HFF-Myc (cell line): ENCODE results near the gene ASPRV1.

ENCODE experiments used
- DNase-seq: peaks from one replicate; pipeline ENCODE4 v3.0.0-alpha.2; 2011; ENCODE audit warnings: low read depth; ENCODE audit errors: extremely low read depth
- H3K4me3 ChIP-seq: replicated peaks from 2 replicates; pipeline ENCODE4 v1.5.1; 2011; ENCODE audit warnings: low read depth, mild to moderate bottlenecking, control low read depth, low read length
- TF ChIP-seq, protein P1 (sequence below): IDR thresholded peaks from 2 replicates; pipeline ENCODE4 v1.5.1; 2012; ENCODE audit warnings: mild to moderate bottlenecking, low read depth, low read length, control low read depth; ENCODE audit errors: missing control alignments

ASPRV1 gene

DNA sequence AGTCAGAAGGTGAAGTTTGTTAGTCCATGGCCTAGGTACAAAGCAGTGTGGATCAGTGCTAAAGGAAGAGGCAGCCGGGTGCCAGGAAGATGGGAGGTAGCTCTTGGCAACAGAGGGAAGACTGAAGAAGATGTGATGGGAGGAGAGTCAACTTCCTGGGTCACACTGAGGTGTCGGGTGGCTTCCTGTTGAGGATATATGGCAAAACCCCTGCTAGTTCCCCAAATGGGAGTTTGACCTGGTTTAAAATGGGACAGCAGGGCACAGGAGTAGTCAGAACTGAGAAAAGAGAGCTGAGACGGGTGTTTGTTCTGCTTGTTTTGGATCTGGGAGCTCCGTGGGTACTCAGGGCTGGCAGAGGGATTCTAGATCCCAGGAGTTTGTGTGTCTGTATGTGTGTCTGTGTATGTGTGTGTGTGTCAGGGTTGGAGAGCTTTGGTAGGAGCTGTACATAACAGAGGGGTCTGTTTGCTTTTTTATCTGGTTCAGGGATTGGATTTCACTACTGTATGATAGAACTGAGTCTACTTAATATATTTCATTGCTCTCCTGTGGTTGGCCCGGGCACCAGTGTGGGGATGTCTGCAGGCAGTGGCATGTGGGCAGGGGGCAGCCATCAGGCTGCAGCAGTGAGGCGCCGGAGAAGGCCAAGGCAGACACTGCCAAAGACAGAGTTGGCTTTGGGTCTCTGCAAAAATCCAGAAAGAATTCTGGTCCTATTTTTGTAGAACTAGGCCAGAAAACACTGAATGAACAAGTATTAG is 29.4 kb downstream of the ASPRV1 start:
- DNase-seq = no peak
- no peak overlapping the region for H3K4me3 ChIP-seq
- TF ChIP-seq, protein P1, sequence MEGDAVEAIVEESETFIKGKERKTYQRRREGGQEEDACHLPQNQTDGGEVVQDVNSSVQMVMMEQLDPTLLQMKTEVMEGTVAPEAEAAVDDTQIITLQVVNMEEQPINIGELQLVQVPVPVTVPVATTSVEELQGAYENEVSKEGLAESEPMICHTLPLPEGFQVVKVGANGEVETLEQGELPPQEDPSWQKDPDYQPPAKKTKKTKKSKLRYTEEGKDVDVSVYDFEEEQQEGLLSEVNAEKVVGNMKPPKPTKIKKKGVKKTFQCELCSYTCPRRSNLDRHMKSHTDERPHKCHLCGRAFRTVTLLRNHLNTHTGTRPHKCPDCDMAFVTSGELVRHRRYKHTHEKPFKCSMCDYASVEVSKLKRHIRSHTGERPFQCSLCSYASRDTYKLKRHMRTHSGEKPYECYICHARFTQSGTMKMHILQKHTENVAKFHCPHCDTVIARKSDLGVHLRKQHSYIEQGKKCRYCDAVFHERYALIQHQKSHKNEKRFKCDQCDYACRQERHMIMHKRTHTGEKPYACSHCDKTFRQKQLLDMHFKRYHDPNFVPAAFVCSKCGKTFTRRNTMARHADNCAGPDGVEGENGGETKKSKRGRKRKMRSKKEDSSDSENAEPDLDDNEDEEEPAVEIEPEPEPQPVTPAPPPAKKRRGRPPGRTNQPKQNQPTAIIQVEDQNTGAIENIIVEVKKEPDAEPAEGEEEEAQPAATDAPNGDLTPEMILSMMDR = no peak

DNA sequence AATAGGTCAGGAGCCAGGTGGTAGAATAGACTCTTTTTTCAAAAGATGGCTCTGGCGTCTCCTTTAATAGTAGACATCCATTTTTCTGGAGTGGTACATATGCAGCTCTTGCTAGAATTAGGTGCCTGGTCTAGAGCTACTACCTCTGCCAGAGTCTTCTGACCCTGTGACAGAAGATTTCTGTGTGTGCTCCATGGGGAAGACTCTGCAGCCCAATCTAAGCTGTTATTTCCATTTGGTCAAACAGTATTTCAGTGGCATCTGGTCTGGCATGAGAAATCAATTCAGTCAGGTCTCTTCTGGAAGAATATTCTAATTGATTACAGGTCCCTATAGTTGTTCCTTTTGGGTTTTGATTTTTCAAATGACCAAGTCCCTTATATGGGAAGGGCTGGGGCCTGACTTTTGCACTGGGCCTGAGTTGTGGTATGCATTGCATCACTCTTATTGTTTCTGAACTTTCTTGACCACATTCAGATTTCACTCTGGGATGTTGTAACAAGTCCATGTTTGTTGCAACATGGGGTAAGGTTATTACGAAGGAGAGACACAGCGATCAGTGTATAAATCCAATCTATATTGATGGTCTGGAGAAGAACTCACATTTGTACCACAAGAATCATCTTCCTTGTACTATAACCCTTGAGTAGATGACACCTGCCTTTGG is 34.4 kb downstream of the ASPRV1 start:
- TF ChIP-seq, protein P1 = no peak
- H3K4me3 ChIP-seq = no peak overlapping the region

DNA sequence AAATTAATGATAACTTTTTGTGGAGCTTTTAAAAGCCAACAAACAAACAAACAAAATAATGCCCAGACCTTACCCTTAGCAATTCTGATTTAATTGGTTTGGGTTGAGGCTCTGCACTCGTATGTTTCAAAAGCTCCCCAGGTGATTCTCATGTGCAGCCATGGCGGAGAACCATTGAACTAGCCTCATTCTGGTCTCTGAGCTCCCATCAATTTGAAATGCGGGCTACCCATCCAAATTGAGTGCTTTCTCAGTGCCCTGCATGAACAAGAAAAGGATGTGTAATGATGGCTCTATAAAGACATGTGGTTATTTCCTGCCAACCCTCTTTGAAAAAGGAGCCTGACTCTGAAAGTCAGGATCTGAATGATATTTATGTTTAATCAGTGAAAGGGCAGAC is 38.3 kb downstream of the ASPRV1 start:
- TF ChIP-seq, protein P1 = no peak
- DNase-seq = no peak
- H3K4me3 ChIP-seq = no peak overlapping the region

More for the DNA sequence above, 34.4 kb downstream of the ASPRV1 start:
- DNase-seq = no peak

DNA sequence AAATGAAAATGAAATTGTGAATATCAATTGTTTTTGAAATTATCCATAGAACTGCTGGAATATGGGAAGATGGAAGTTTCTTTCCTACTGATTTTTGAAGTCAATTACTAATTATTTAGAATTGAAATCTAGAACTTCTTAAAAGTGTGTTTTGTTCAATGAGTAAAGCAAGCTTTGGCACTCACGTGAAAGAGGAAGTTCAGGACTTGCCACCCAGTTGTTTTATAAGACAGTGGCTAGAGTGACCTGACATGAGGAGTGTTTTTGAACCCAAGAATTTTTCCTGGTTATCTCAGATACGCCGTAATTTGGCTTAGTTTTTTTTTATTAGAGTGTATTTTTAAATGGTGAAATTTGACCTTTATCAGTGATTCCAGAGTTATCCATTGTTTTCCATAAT is 43.0 kb downstream of the ASPRV1 start:
- TF ChIP-seq, protein P1 = no peak
- DNase-seq = no peak
- H3K4me3 ChIP-seq = no peak overlapping the region

DNA sequence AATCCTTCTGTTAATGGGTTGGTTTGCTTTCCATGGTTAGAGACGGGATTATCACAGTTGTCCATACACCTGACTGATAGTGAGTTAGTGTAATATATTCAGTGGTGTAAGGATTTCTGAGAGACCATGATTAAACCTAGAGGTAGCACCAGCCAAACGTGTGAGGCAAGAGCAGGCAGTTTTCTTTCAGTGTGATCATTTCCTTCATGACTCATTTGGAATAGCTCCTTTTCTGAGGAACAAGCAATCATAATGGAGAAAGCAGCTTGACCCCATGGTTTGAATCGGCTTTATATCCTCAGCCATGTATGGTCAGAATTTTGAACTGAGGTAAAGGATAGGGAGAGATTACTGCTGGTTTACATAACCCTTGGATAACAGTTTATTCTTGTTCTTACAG is 43.6 kb downstream of the ASPRV1 start:
- no peak for DNase-seq
- TF ChIP-seq, protein P1 = no peak
- H3K4me3 ChIP-seq = no peak overlapping the region

DNA sequence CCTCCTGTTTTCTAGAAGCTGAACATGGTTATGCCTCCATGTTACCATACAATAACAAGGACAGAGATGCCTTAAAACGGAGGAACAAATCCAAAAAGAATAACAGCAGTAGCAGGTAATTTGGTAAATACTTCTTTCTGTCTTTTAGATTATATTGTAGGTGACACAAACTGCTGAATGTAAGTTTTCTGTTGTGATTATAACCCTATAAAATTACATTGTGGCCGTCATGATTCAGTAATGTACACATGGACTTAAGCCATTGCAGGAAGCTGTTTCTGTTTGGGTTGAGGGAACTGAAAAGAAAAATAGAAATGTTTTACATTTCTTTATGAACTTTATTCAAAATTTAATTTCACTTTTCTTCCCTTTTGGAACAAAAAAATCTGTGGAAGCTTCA is 45.3 kb downstream of the ASPRV1 start:
- H3K4me3 ChIP-seq = peak overlapping the region; percentile 75
- TF ChIP-seq, protein P1 = no peak
- no peak for DNase-seq
